SK-N-SH treated with all-trans-retinoic acid at 6 μM for 48 hours (cell line): Measurements from ENCODE around the gene TPST1.

Experiments
- ATAC-seq: fragments of 200-7000 bp; cut with Tn5 transposase; 3 replicates; pipeline ENCODE4 v1.9.1; 2020; ENCODE audit warnings: mild to moderate bottlenecking, moderate library complexity
- BACH2 ChIP-seq: fragments of 250-450 bp; sonication (Bioruptor Pico); IDR thresholded peaks from 2 replicates; pipeline ENCODE4 v1.9.0; 2021; ENCODE audit warnings: mild to moderate bottlenecking, borderline replicate concordance
- ESRRG ChIP-seq: fragments of 250-450 bp; sonication (Bioruptor Pico); IDR thresholded peaks from 2 replicates; pipeline ENCODE4 v1.6.1; 2021; ENCODE audit warnings: mild to moderate bottlenecking
- GLIS3 ChIP-seq: fragments of 250-450 bp; sonication (Bioruptor Pico); IDR thresholded peaks from 2 replicates; pipeline ENCODE4 v1.5.0; 2020; ENCODE audit warnings: mild to moderate bottlenecking, moderate library complexity
- ISL1 ChIP-seq: fragments of 250-450 bp; sonication (Bioruptor Pico); IDR thresholded peaks from 2 replicates; pipeline ENCODE4 v2.1.2; 2022; ENCODE audit warnings: mild to moderate bottlenecking, moderate library complexity
- OSR1 ChIP-seq: fragments of 250-450 bp; sonication (Bioruptor Pico); IDR thresholded peaks from 2 replicates; pipeline ENCODE4 v1.8.0; 2022; ENCODE audit warnings: moderate library complexity, mild to moderate bottlenecking, inconsistent platforms
- PPARA ChIP-seq: fragments of 250-450 bp; sonication (Bioruptor Pico); IDR thresholded peaks from 2 replicates; pipeline ENCODE4 v1.5.0; 2020; ENCODE audit warnings: mild to moderate bottlenecking, borderline replicate concordance
- RARB ChIP-seq: fragments of 250-450 bp; sonication (Bioruptor Pico); IDR thresholded peaks from 2 replicates; pipeline ENCODE4 v1.8.0; 2021; ENCODE audit warnings: mild to moderate bottlenecking, moderate library complexity
- SNAI2 ChIP-seq: fragments of 250-450 bp; sonication (Bioruptor Pico); IDR thresholded peaks from 2 replicates; pipeline ENCODE4 v1.5.0; 2020; ENCODE audit warnings: mild to moderate bottlenecking, moderate library complexity
- TCF4 ChIP-seq: fragments of 250-450 bp; sonication (Bioruptor Pico); IDR thresholded peaks from 2 replicates; pipeline ENCODE4 v1.8.0; 2021; ENCODE audit warnings: mild to moderate bottlenecking, moderate library complexity, borderline replicate concordance
- TOX ChIP-seq: fragments of 250-450 bp; sonication (Bioruptor Pico); IDR thresholded peaks from 2 replicates; pipeline ENCODE4 v1.8.0; 2021; ENCODE audit warnings: mild to moderate bottlenecking, moderate library complexity, borderline replicate concordance
- ZC3H10 ChIP-seq: fragments of 250-450 bp; sonication (Bioruptor Pico); IDR thresholded peaks from 2 replicates; pipeline ENCODE4 v1.5.1; 2021; ENCODE audit warnings: mild to moderate bottlenecking, moderate library complexity
- ZFP3 ChIP-seq: fragments of 250-450 bp; sonication (Bioruptor Pico); IDR thresholded peaks from 2 replicates; pipeline ENCODE4 v1.5.0; 2020; ENCODE audit warnings: mild to moderate bottlenecking, moderate library complexity
- ZFP30 ChIP-seq: fragments of 450-650 bp; formaldehyde crosslinking; IDR thresholded peaks from 2 replicates; pipeline ENCODE4 v1.5.0; 2022; ENCODE audit warnings: mild to moderate bottlenecking, moderate library complexity
- ZNF565 ChIP-seq: fragments of 450-650 bp; formaldehyde crosslinking; conservative IDR thresholded peaks from 2 replicates; pipeline ENCODE4 v1.5.0; 2020; ENCODE audit warnings: low read depth, mild to moderate bottlenecking, moderate library complexity
- ZNF8 ChIP-seq: fragments of 450-650 bp; formaldehyde crosslinking; IDR thresholded peaks from 2 replicates; pipeline ENCODE4 v1.5.0; 2020; ENCODE audit warnings: mild to moderate bottlenecking, moderate library complexity
- TF ChIP-seq, protein P1 (sequence below): fragments of 250-450 bp; sonication (Bioruptor Pico); IDR thresholded peaks from 2 replicates; pipeline ENCODE4 v1.5.1; 2021; ENCODE audit warnings: mild to moderate bottlenecking, moderate library complexity
- TF ChIP-seq, protein P2 (sequence below): fragments of 250-450 bp; sonication (Bioruptor Pico); IDR thresholded peaks from 2 replicates; pipeline ENCODE4 v1.8.0; 2021; ENCODE audit warnings: low read depth, mild to moderate bottlenecking, moderate library complexity, borderline replicate concordance
- TF ChIP-seq, protein P3 (sequence below): fragments of 250-450 bp; sonication (Bioruptor Pico); IDR thresholded peaks from 2 replicates; pipeline ENCODE4 v1.5.0; 2020; ENCODE audit warnings: mild to moderate bottlenecking, moderate library complexity
- TF ChIP-seq, protein P4 (sequence below): fragments of 250-450 bp; sonication (Bioruptor Pico); IDR thresholded peaks from 2 replicates; pipeline ENCODE4 v1.5.1; 2020; ENCODE audit warnings: low read depth, mild to moderate bottlenecking, moderate library complexity
- TF ChIP-seq, protein P5 (sequence below): fragments of 250-450 bp; sonication (Bioruptor Pico); IDR thresholded peaks from 2 replicates; pipeline ENCODE4 v1.8.0; 2020; ENCODE audit warnings: mild to moderate bottlenecking, moderate library complexity, borderline replicate concordance

The TPST1 gene

DNA sequence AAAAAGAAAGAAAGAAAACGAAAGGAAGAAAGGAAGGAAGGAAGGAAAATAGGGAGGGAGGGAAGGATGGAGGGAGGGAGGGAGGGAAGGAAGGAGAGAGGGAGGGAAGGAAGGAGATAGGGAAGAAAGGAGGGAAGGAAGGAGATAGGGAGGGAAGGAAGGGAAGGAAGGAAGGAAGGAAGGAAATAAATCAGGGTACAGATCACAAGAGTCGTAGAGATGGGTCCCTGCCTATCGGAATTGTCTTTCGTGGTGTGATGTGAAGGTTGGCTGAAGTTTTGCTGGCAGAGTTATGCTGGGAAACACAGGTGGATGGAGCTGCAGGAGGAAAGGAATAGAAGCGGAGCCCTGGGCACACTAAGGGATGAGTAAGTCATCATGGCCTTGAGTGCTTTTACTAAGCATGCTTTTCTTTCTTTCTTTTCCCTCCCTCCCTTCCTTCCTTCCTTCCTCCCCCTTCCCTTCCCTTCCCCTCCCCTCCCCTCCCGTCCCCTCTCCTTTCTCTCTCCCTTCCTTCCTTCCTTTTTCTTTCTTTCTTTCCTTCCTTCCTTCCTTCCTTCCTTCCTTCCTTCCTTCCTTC lies 11.9 kb upstream of the TPST1 start:
- no peak for ATAC-seq

DNA sequence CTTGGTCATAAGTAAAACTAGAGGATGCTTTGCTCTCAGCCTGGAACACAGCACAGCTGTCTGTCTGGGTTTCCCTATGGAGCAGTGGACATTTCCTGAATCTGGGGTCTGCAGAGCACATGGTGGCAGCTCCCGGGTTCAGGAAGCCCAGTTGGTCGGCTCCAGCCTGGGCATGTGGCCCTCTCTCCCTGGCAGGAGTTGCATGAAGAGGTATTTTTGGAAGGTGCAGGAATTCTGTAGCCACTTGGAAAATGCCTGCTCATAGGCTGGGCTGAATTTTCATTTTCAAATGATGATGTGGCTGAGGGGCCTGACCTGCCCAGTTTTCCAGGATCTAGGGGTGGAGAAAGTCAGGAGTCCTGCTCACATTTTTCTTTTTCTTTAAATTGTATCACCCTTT lies 6.7 kb upstream of the TPST1 start:
- TF ChIP-seq TOX (CRISPR knock-in tag) (no peak), ZFP30 (CRISPR knock-in tag) (no peak), GLIS3 (CRISPR knock-in tag) (no peak), ZC3H10 (no peak), ZNF8 (no peak), RARB (CRISPR knock-in tag) (no peak), ISL1 (no peak), ESRRG (CRISPR knock-in tag) (no peak), BACH2 (CRISPR knock-in tag) (no peak), PPARA (CRISPR knock-in tag) (no peak), SNAI2 (CRISPR knock-in tag) (no peak), ZNF565 (CRISPR knock-in tag) (no peak)
- TF ChIP-seq, protein P1, sequence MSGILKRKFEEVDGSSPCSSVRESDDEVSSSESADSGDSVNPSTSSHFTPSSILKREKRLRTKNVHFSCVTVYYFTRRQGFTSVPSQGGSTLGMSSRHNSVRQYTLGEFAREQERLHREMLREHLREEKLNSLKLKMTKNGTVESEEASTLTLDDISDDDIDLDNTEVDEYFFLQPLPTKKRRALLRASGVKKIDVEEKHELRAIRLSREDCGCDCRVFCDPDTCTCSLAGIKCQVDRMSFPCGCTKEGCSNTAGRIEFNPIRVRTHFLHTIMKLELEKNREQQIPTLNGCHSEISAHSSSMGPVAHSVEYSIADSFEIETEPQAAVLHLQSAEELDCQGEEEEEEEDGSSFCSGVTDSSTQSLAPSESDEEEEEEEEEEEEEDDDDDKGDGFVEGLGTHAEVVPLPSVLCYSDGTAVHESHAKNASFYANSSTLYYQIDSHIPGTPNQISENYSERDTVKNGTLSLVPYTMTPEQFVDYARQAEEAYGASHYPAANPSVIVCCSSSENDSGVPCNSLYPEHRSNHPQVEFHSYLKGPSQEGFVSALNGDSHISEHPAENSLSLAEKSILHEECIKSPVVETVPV (CRISPR knock-in tag), result no peak
- TF ChIP-seq, protein P2, sequence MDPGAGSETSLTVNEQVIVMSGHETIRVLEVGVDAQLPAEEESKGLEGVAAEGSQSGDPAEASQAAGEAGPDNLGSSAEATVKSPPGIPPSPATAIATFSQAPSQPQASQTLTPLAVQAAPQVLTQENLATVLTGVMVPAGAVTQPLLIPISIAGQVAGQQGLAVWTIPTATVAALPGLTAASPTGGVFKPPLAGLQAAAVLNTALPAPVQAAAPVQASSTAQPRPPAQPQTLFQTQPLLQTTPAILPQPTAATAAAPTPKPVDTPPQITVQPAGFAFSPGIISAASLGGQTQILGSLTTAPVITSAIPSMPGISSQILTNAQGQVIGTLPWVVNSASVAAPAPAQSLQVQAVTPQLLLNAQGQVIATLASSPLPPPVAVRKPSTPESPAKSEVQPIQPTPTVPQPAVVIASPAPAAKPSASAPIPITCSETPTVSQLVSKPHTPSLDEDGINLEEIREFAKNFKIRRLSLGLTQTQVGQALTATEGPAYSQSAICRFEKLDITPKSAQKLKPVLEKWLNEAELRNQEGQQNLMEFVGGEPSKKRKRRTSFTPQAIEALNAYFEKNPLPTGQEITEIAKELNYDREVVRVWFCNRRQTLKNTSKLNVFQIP, result no peak
- TF ChIP-seq, protein P3, sequence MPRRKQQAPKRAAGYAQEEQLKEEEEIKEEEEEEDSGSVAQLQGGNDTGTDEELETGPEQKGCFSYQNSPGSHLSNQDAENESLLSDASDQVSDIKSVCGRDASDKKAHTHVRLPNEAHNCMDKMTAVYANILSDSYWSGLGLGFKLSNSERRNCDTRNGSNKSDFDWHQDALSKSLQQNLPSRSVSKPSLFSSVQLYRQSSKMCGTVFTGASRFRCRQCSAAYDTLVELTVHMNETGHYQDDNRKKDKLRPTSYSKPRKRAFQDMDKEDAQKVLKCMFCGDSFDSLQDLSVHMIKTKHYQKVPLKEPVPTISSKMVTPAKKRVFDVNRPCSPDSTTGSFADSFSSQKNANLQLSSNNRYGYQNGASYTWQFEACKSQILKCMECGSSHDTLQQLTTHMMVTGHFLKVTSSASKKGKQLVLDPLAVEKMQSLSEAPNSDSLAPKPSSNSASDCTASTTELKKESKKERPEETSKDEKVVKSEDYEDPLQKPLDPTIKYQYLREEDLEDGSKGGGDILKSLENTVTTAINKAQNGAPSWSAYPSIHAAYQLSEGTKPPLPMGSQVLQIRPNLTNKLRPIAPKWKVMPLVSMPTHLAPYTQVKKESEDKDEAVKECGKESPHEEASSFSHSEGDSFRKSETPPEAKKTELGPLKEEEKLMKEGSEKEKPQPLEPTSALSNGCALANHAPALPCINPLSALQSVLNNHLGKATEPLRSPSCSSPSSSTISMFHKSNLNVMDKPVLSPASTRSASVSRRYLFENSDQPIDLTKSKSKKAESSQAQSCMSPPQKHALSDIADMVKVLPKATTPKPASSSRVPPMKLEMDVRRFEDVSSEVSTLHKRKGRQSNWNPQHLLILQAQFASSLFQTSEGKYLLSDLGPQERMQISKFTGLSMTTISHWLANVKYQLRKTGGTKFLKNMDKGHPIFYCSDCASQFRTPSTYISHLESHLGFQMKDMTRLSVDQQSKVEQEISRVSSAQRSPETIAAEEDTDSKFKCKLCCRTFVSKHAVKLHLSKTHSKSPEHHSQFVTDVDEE (CRISPR knock-in tag), result no peak
- TF ChIP-seq, protein P4, sequence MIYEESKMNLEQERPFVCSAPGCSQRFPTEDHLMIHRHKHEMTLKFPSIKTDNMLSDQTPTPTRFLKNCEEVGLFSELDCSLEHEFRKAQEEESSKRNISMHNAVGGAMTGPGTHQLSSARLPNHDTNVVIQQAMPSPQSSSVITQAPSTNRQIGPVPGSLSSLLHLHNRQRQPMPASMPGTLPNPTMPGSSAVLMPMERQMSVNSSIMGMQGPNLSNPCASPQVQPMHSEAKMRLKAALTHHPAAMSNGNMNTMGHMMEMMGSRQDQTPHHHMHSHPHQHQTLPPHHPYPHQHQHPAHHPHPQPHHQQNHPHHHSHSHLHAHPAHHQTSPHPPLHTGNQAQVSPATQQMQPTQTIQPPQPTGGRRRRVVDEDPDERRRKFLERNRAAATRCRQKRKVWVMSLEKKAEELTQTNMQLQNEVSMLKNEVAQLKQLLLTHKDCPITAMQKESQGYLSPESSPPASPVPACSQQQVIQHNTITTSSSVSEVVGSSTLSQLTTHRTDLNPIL (CRISPR knock-in tag), result no peak
- TF ChIP-seq, protein P5, sequence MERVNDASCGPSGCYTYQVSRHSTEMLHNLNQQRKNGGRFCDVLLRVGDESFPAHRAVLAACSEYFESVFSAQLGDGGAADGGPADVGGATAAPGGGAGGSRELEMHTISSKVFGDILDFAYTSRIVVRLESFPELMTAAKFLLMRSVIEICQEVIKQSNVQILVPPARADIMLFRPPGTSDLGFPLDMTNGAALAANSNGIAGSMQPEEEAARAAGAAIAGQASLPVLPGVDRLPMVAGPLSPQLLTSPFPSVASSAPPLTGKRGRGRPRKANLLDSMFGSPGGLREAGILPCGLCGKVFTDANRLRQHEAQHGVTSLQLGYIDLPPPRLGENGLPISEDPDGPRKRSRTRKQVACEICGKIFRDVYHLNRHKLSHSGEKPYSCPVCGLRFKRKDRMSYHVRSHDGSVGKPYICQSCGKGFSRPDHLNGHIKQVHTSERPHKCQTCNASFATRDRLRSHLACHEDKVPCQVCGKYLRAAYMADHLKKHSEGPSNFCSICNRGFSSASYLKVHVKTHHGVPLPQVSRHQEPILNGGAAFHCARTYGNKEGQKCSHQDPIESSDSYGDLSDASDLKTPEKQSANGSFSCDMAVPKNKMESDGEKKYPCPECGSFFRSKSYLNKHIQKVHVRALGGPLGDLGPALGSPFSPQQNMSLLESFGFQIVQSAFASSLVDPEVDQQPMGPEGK, result no peak
- TF ChIP-seq, all 23 proteins: peak for 0

More for the DNA sequence above, 11.9 kb upstream of the TPST1 start:
- no peak for TF ChIP-seq ZC3H10
- no peak for TF ChIP-seq TCF4
- TF ChIP-seq PPARA (CRISPR knock-in tag), result no peak
- TF ChIP-seq TOX (CRISPR knock-in tag), result no peak
- TF ChIP-seq OSR1 (CRISPR knock-in tag), result no peak
- TF ChIP-seq ZNF8, result no peak
- TF ChIP-seq, protein P2, result no peak
- TF ChIP-seq, protein P1 (CRISPR knock-in tag), result no peak
- no peak for TF ChIP-seq ZFP3 (CRISPR knock-in tag)
- TF ChIP-seq, protein P5, result no peak

More for the DNA sequence above, 6.7 kb upstream of the TPST1 start:
- ATAC-seq, result peak; percentile 35
